HG02610 (cell line): ENCODE results near the gene ZFP57.
"Not testable (repeated sequence)": the region's sequence is repeated elsewhere in the genome, so short reads cannot be mapped to it uniquely, and the experiment has no call there.

Source experiments
- ATAC-seq: cut with Tn5 transposase; IDR thresholded peaks from one replicate; pipeline ENCODE4 v1.9.1; 2021; ENCODE audit warnings: mild to moderate bottlenecking, moderate library complexity; ENCODE audit not compliant: unreplicated experiment

The ZFP57 gene

GRCh38 chr6:29696147-29697125, 15.5 kb upstream of the ZFP57 start:
- no peak for ATAC-seq

DNA sequence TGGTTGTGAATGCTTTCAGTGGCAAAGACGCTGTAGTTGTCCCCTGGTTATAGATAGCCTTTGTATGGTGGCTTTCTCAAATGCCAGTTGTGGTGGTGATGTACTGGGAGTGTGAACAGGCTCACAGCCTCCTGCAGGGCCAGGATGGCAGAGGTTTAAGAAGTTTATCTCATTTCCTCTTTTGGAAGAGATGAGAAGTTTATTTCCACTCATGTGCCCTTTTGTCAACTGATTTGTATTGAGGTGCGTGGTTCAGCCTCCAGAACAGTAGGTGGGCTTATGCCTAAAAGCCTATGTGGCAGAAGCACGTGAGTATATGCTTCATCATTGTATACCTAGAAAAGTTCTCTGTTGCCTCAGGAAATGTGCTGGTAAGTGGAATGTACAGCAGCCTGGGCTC, 13.7 kb upstream of the ZFP57 start:
- ATAC-seq: no peak

DNA sequence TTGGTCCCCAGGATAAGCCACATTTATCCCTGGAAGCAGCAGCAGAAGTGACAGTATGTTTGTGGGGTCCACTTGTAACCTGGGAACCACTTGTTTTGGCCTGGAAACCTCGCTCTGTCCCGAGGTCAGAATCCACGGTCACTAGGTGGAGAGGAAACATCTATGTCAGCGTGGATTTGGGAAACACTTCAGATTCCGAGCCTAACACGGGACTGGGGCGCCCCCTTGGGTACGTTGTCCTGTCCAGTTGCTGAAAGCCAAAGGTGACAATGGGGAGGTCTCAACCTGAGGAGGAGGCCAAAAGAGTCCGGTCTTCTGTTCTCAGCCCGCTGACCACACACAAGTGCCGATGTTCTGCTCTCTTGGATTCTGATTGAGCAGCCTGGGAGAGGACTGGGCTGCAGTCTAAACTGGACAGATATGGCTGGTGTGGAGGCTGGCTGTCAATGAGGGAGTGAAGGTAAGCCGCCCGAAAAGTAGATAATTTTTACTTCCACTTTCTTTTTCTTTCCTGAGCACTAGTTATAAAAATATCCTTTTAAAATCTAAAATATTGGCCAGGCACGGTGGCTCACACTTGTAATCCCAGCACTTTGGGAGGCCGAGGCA, 4.9 kb upstream of the ZFP57 start:
- no peak for ATAC-seq

- ATAC-seq: no peak
Observed at GRCh38 chr6:29681811-29682210, 859 bp upstream of the ZFP57 start.

- no peak for ATAC-seq
Observed at GRCh38 chr6:29680416-29680815, 536 bp downstream of the ZFP57 start.

- no peak for ATAC-seq
Observed at GRCh38 chr6:29679962-29680361, 990 bp downstream of the ZFP57 start.

DNA sequence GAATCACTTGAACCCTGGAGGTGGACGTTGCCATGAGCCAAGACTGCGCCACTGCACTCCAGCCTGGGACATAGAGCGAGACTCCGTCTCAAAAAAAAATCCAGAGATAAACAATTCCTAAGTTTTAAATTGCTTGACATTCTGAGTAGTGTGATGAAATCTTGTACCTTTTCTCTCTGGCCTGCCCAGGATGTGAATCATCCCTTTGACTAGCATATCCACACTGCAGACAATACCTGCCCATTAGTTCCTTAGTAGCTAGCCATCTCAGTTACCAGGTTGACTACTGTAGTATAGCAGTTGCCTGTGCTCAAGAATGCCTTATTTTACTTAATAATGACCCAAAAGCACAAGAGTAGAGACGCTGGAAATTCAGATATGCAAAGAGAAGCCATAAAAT, 2.8 kb downstream of the ZFP57 start:
- ATAC-seq: no peak

DNA sequence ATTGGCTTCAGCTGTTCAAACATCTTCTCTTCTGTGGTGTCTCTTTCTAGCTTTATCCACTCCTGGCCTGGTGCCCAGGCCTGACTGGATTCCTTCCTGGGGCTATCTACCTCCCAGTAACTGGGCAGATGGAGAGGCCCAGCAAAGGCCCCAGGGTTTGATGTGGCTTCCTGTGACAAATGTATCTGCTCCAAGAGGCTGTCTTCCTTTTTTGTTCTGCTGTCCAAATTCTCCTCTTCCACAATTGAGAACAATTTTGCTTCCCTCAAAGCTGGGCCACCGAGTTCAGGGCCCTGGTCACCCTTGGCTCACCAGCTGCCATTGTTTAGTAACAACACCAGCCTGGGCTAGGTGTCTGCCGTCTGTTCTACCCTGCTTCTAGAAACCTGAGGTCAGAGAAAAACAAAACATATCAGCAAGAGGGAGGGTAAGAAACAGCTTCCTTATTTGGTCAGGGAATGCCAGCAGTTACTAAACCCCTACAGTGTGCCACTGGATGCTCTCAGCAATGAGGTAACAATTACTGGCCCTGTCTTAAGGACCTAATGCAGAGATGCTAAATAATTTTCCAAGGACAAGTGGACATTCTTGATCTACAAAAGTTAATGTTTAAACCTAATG, 3.9 kb downstream of the ZFP57 start:
- no peak for ATAC-seq

GRCh38 chr6:29675561-29675960, 5.4 kb downstream of the ZFP57 start:
- ATAC-seq: no peak

GRCh38 chr6:29674008-29674407, 6.9 kb downstream of the ZFP57 start:
- no peak for ATAC-seq

- no peak for ATAC-seq
Observed at GRCh38 chr6:29673161-29673560, 7.8 kb downstream of the ZFP57 start.

DNA sequence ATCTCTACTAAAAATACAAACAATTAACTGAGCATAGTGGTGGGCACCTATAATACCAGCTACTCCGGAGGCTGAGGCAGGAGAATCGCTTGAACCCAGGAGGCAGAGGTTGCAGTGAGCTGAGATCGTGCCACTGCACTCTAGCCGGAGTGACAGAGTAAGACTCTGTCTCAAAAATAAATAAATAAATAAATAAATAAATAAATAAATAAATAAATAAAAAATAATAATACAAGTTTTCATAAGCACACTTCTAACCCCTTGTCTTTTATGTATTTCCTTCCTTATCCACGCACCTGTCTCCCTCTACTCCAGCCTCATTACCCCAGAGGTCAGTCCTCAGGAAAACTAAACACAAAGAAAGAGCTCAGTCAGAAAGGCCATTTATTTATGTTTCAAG, 8.8 kb downstream of the ZFP57 start:
- not testable (repeated sequence) for ATAC-seq

GRCh38 chr6:29671026-29671425, 9.9 kb downstream of the ZFP57 start:
- ATAC-seq: no peak

DNA sequence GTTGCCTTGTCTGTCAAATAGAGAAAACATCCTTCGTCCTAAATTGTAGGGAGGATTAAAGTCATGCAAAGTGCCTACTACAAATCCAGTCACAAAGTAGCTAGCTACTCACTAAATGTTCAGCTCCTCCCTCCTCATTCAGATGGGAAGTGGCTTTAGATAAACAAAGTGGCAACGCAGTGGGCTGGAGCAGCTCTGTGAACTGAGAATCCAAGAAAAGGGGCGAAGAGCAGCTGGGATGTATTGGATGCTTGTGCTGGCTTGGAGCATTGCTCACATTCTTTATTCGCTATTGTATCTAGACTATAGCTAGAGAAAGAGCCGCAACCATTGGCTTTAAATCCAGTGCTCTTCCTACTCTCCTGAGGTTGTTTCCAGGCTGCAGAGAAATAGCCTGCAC, 13.8 kb downstream of the ZFP57 start:
- no peak for ATAC-seq

- ATAC-seq: no peak
Observed at GRCh38 chr6:29666826-29667130, 14.2 kb downstream of the ZFP57 start.

GRCh38 chr6:29665942-29666825, 14.8 kb downstream of the ZFP57 start:
- ATAC-seq: no peak

DNA sequence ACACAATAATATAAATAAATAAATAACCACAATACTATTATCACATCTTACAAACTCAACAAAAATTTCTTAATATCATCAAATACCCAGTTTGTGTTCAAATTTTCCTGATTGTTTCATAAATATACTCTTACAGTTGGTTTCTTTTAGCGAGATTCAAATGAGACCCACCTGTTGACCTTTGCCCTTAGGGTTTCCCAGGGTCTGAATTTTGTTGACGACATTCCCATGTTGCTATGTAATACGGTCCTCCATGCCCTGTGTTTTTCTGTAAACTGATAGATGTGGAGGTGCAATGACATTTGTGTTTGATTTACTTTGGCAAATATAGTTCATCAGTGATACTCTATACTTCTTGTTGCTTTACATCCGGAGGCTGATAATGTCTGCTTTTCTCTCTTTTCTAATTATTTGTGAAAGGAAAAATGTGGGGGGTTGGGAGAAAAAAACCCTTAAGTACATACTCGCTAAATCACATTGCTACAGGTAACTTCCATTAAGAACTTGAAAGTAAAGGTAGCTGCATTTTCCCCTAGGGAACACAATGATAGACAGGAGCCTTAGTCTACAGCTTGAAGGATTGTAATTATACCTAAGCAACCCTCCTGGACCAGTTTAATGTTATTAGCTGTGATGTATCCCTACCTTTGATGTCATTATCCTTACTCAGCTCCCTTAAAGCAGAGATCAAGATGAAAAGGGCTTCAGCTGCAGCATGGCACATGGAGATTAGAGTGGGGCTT, 17.5 kb downstream of the ZFP57 start:
- ATAC-seq: no peak

DNA sequence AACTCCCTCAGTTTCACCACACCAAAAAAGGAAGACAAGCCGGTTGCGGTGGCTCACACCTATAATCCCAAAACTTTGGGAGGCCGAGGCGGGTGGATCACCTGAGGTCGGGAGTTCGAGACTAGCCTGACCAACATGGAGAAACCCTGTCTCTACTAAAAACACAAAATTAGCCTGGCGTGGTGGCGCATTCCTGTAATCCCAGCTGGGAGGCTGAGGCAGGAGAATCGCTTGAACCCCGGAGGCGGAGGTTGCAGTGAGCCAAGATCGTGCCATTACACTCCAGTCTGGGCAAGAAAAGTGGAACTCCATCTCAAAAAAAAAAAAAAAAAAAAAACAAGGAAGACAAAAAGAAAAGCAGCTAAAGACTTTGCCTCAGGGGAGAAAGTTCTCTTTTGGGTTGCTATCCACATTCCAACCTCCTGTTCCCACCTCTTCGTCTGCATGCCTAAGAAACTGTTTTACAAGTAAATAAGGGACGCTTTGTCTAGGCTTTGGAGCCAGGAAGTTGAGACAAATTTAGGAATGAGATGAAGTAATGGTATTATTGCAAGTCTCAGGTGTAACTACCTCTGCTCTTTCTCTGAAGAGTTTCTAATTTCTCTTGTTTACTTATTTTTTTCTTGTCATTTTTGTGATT, 19.3 kb downstream of the ZFP57 start:
- not testable (repeated sequence) for ATAC-seq

DNA sequence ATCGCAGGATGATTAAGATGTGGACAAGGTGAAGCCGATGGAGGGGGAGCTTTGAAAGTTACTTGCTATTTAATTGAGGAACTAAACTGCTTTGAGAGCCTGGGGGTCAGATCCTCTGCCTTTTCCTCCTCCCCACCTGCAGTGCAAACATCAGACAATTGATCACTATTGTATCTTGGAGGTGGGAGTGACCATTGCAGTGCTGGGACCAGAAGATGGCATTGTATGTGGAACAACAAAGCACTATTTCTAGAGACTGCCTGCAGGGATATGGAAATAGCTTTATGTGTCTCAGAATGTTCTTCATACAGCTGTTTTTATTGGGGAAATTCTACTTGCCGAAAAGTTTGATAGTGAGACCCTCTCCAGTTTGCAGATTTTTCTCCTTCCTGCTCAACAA, 19.9 kb downstream of the ZFP57 start:
- ATAC-seq: no peak

- ATAC-seq: no peak
Observed at GRCh38 chr6:29656798-29657197, 24.2 kb downstream of the ZFP57 start, which contains the start of gene MOG. TSS of gene MOG (plus strand) at chr6:29657092. CDS start at chr6:29657210, 118 bp downstream.
